Muscle layer of colon (tissue), 2 donors: ENCODE results near the gene KIF17.

ENCODE experiments used
- H3K27ac ChIP-seq: one replicate; pipeline ENCODE4 v1.7.0; 2013; ENCODE audit warnings: low read depth, mild to moderate bottlenecking, low read length, moderate library complexity
- H3K27me3 ChIP-seq, 2 donors: one replicate each; pipeline ENCODE4 v1.7.0; 2013; ENCODE audit warnings: low read length in 2 of 2, mild to moderate bottlenecking in 2 of 2; ENCODE audit not compliant: insufficient read depth in 2 of 2, control insufficient read depth in 1 of 2
- H3K36me3 ChIP-seq: one replicate; pipeline ENCODE4 v1.7.0; 2013; ENCODE audit warnings: mild to moderate bottlenecking, low read length; ENCODE audit not compliant: insufficient read depth
- H3K4me1 ChIP-seq: one replicate; pipeline ENCODE4 v1.7.0; 2013; ENCODE audit warnings: mild to moderate bottlenecking, low read length; ENCODE audit not compliant: insufficient read depth
- H3K4me3 ChIP-seq, 2 donors: one replicate each; pipeline ENCODE4 v1.7.0; 2013; ENCODE audit warnings: low read length in 2 of 2, low read depth in 1 of 2, mild to moderate bottlenecking in 1 of 2, moderate library complexity in 1 of 2
- H3K9ac ChIP-seq: one replicate; pipeline ENCODE4 v1.7.0; 2013; ENCODE audit warnings: low read length
- H3K9me3 ChIP-seq: one replicate; pipeline ENCODE4 v1.7.0; 2013; ENCODE audit warnings: mild to moderate bottlenecking, low read length
- donor health status: abdominal sarcoma.
- donor health status: Adenocarcinoma of cecum.

Gene KIF17

GRCh38 chr1:20717452-20718342, at the start of gene KIF17:
KIF17 (minus strand) TSS chr1:20718007; CDS start chr1:20717706, 301 bp downstream.
- H3K9me3 ChIP-seq = no peaks in the 10 kb centered on the region
- peaks cover 0 to 9% of the 10 kb centered on the region in 2 donors for H3K27me3 ChIP-seq
- no peak within 1 kb of the TSS for H3K27ac ChIP-seq
- no peaks in the 10 kb centered on the region for H3K4me1 ChIP-seq
- H3K4me3 ChIP-seq = no peak within 1 kb of the TSS
- no peaks in the 10 kb centered on the region for H3K36me3 ChIP-seq
- no peak within 1 kb of the TSS for H3K9ac ChIP-seq

GRCh38 chr1:20767271-20767670, 49.5 kb upstream of the KIF17 start:
- Histone ChIP-seq H3K4me3 (no peak overlapping the region), H3K9ac (no peak overlapping the region), H3K9me3 (no peaks in the 10 kb centered on the region), H3K4me1 (peaks cover 5% of the 10 kb centered on the region), H3K27ac (no peak overlapping the region), H3K27me3 (no peaks in the 10 kb centered on the region), H3K36me3 (peaks cover 87% of the 10 kb centered on the region)

- Histone ChIP-seq H3K4me1 (peaks cover 5% of the 10 kb centered on the region), H3K27me3 (no peaks in the 10 kb centered on the region), H3K9ac (no peak overlapping the region), H3K36me3 (peaks cover 83% of the 10 kb centered on the region), H3K9me3 (no peaks in the 10 kb centered on the region), H3K4me3 (no peak overlapping the region), H3K27ac (no peak overlapping the region)
These were observed 45.6 kb upstream of the KIF17 start for GRCh38 chr1:20763417-20763816.

GRCh38 chr1:20760322-20760721, 42.5 kb upstream of the KIF17 start:
- Histone ChIP-seq H3K27me3 (no peaks in the 10 kb centered on the region), H3K9me3 (no peaks in the 10 kb centered on the region), H3K9ac (no peak overlapping the region), H3K4me3 (no peak overlapping the region), H3K36me3 (peaks cover 73% of the 10 kb centered on the region), H3K4me1 (no peaks in the 10 kb centered on the region), H3K27ac (no peak overlapping the region)

GRCh38 chr1:20753589-20753988, 35.8 kb upstream of the KIF17 start:
- no peak overlapping the region for H3K9ac ChIP-seq
- no peaks in the 10 kb centered on the region for H3K9me3 ChIP-seq
- no peaks in the 10 kb centered on the region for H3K27me3 ChIP-seq
- H3K27ac ChIP-seq = no peak overlapping the region
- no peak overlapping the region for H3K4me3 ChIP-seq
- H3K4me1 ChIP-seq = no peaks in the 10 kb centered on the region
- peaks cover 41% of the 10 kb centered on the region for H3K36me3 ChIP-seq

GRCh38 chr1:20751462-20751990, 33.7 kb upstream of the KIF17 start:
- Histone ChIP-seq H3K9me3 (no peaks in the 10 kb centered on the region), H3K27ac (no peak overlapping the region), H3K4me1 (no peaks in the 10 kb centered on the region), H3K9ac (no peak overlapping the region), H3K4me3 (no peak overlapping the region), H3K36me3 (peaks cover 48% of the 10 kb centered on the region), H3K27me3 (no peaks in the 10 kb centered on the region)

GRCh38 chr1:20742671-20743070, 24.9 kb upstream of the KIF17 start:
- no peaks in the 10 kb centered on the region for H3K9me3 ChIP-seq
- no peaks in the 10 kb centered on the region for H3K4me1 ChIP-seq
- no peaks in the 10 kb centered on the region for H3K27me3 ChIP-seq
- no peak overlapping the region for H3K9ac ChIP-seq
- H3K27ac ChIP-seq = no peak overlapping the region
- H3K4me3 ChIP-seq = no peak overlapping the region
- H3K36me3 ChIP-seq = peaks cover 59% of the 10 kb centered on the region

- no peak overlapping the region for H3K4me3 ChIP-seq
- H3K27me3 ChIP-seq = no peaks in the 10 kb centered on the region
- H3K9ac ChIP-seq = no peak overlapping the region
- no peak overlapping the region for H3K27ac ChIP-seq
- H3K9me3 ChIP-seq = no peaks in the 10 kb centered on the region
- H3K36me3 ChIP-seq = peaks cover 43% of the 10 kb centered on the region
- H3K4me1 ChIP-seq = no peaks in the 10 kb centered on the region
These were observed 23.0 kb upstream of the KIF17 start for GRCh38 chr1:20740781-20741180.

- H3K4me1 ChIP-seq = no peaks in the 10 kb centered on the region
- no peaks in the 10 kb centered on the region for H3K27me3 ChIP-seq
- peaks cover 27% of the 10 kb centered on the region for H3K36me3 ChIP-seq
- H3K4me3 ChIP-seq = no peak overlapping the region
- H3K9me3 ChIP-seq = no peaks in the 10 kb centered on the region
- H3K27ac ChIP-seq = no peak overlapping the region
- no peak overlapping the region for H3K9ac ChIP-seq
These were observed 21.4 kb upstream of the KIF17 start for GRCh38 chr1:20739225-20739624.

GRCh38 chr1:20735581-20736111, 17.8 kb upstream of the KIF17 start:
- no peak overlapping the region for H3K9ac ChIP-seq
- H3K27ac ChIP-seq = no peak overlapping the region

GRCh38 chr1:20733360-20733975, 15.7 kb upstream of the KIF17 start:
- Histone ChIP-seq H3K4me3 (peak overlapping the region in 1 of 2 donors; percentile 75), H3K4me1 (peaks cover 10% of the 10 kb centered on the region), H3K9me3 (no peaks in the 10 kb centered on the region), H3K9ac (no peak overlapping the region), H3K27me3 (peaks cover 9 to 22% of the 10 kb centered on the region in 2 donors), H3K36me3 (no peaks in the 10 kb centered on the region), H3K27ac (no peak overlapping the region)

More at GRCh38 chr1:20735581-20736111, 17.8 kb upstream of the KIF17 start:
- Histone ChIP-seq H3K27me3 (peaks cover 4 to 9% of the 10 kb centered on the region in 2 donors), H3K36me3 (no peaks in the 10 kb centered on the region), H3K9me3 (no peaks in the 10 kb centered on the region), H3K4me3 (no peak overlapping the region), H3K4me1 (peaks cover 10% of the 10 kb centered on the region)
